ENCODE data around the gene RNF141. TPM values are rescaled to one million over a fixed set of nuclear protein-coding genes. Genes with fewer than 3 reads are reported as not detected.

Gene RNF141
- total RNA-seq, 1 donor from 2014 or later: 39.2 TPM

GRCh38 chr11:10505278-10506007, 35.5 kb downstream of the RNF141 start:
- H3K4me3 ChIP-seq: no peak overlapping the region
- no peak for TF ChIP-seq CTCF (IDR thresholded peaks at IDR 0.05; ENCODE audit: borderline replicate concordance)
- no peaks in the 10 kb centered on the region for H3K4me1 ChIP-seq
- no peak overlapping the region for H3K27ac ChIP-seq (replicated peaks)
- no peak for DNase-seq
- no peaks in the 10 kb centered on the region for H3K27me3 ChIP-seq (ENCODE audit: low read depth)
- intact Hi-C loops (cut with micrococcal nuclease): no loop called here
- no peaks in the 10 kb centered on the region for H3K9me3 ChIP-seq (replicated peaks)
- H3K36me3 ChIP-seq: peaks cover 4% of the 10 kb centered on the region

GRCh38 chr11:10504490-10504889, 36.5 kb downstream of the RNF141 start:
- no peaks in the 10 kb centered on the region for H3K4me1 ChIP-seq
- peaks cover 8% of the 10 kb centered on the region for H3K36me3 ChIP-seq
- no peak overlapping the region for H3K27ac ChIP-seq (replicated peaks)
- intact Hi-C loops (cut with micrococcal nuclease): no loop called here
- H3K27me3 ChIP-seq (ENCODE audit: low read depth): no peaks in the 10 kb centered on the region
- no peaks in the 10 kb centered on the region for H3K9me3 ChIP-seq (replicated peaks)
- TF ChIP-seq CTCF (IDR thresholded peaks at IDR 0.05; ENCODE audit: borderline replicate concordance): no peak
- no peak for DNase-seq
- no peak overlapping the region for H3K4me3 ChIP-seq

- no peak for TF ChIP-seq CTCF (IDR thresholded peaks at IDR 0.05; ENCODE audit: borderline replicate concordance)
- H3K27ac ChIP-seq (replicated peaks): no peak overlapping the region
- H3K27me3 ChIP-seq (ENCODE audit: low read depth): no peaks in the 10 kb centered on the region
- no peaks in the 10 kb centered on the region for H3K4me1 ChIP-seq
- no peak overlapping the region for H3K4me3 ChIP-seq
- H3K36me3 ChIP-seq: peaks cover 8% of the 10 kb centered on the region
- intact Hi-C loops (cut with micrococcal nuclease): no loop called here
- H3K9me3 ChIP-seq (replicated peaks): no peaks in the 10 kb centered on the region
- no peak for DNase-seq
Observed at GRCh38 chr11:10503777-10504480, 37.1 kb downstream of the RNF141 start.

GRCh38 chr11:10503221-10503620, 37.8 kb downstream of the RNF141 start:
- no peak for DNase-seq
- Histone ChIP-seq H3K4me3 (no peak overlapping the region), H3K27ac (replicated peaks) (no peak overlapping the region), H3K27me3 (ENCODE audit: low read depth) (no peaks in the 10 kb centered on the region), H3K36me3 (peaks cover 8% of the 10 kb centered on the region), H3K9me3 (replicated peaks) (no peaks in the 10 kb centered on the region), H3K4me1 (no peaks in the 10 kb centered on the region)
- intact Hi-C loops (cut with micrococcal nuclease): no loop called here
- no peak for TF ChIP-seq CTCF (IDR thresholded peaks at IDR 0.05; ENCODE audit: borderline replicate concordance)

- no peaks in the 10 kb centered on the region for H3K9me3 ChIP-seq (replicated peaks)
- no peak overlapping the region for H3K27ac ChIP-seq (replicated peaks)
- TF ChIP-seq CTCF (IDR thresholded peaks at IDR 0.05; ENCODE audit: borderline replicate concordance): no peak
- no peaks in the 10 kb centered on the region for H3K4me1 ChIP-seq
- H3K27me3 ChIP-seq (ENCODE audit: low read depth): no peaks in the 10 kb centered on the region
- H3K36me3 ChIP-seq: peaks cover 8% of the 10 kb centered on the region
- intact Hi-C loops (cut with micrococcal nuclease): no loop called here
- DNase-seq: no peak
- H3K4me3 ChIP-seq: no peak overlapping the region
Observed at GRCh38 chr11:10502770-10503169, 38.2 kb downstream of the RNF141 start.
